ENCODE measurements around the gene ZNF83.

The ZNF83 gene

DNA sequence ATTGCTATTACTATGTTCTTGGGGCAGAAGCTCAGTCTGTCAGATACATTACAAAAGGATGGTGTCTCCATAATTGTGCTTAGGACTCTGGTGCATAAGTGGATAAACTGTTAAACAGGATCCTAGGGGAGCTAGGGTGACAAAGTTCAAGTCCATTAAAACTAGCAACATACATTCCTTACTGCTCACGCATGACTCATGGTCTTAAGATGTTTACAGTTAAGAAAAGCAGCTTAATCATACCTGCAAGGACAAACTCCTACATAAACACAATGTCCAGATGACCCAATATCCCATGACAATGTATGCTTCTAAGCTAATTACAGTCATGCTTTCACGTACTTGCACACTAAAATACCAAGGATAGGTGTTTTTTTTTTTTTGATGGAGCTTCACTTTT lies 71.6 kb downstream of the ZNF83 start:
- no peak for DNase-seq

DNA sequence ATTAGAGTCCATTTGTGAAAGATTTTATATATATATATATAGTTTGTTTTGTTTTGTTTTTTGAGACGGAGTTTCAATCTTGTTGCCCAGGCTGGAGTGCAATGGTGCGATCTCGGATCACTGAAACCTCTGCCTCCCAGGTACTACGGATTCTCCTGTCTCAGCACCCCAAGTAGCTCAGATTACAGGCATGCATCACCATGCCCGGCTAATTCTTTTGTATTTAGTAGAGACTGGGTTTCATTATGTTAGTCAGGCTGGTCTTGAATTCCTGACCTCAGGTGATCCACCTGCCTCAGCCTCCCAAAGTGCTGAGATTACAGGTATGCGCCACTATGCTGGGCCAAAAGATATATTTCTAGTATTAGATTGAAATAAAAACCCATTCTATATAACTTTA lies 72.0 kb downstream of the ZNF83 start:
- no peak for DNase-seq
